Limb (tissue), 2 donors: Measurements from ENCODE around the gene STMN1.

Experiments used
- DNase-seq, 2 donors: peaks; one replicate each; pipeline ENCODE4 v3.0.0-alpha.2; 2016; ENCODE audit errors: extremely low spot score in 2 of 2

The STMN1 gene

GRCh38 chr1:25922056-25922970 lies 16.1 kb upstream of the STMN1 start:
- DNase-seq, result peak; percentile 51 to 82

- DNase-seq, result no peak
These were observed 12.4 kb upstream of the STMN1 start for GRCh38 chr1:25918615-25919014.

GRCh38 chr1:25917996-25918395 lies 11.8 kb upstream of the STMN1 start:
- DNase-seq, result no peak

GRCh38 chr1:25916460-25916859 lies 10.2 kb upstream of the STMN1 start:
- no peak for DNase-seq

GRCh38 chr1:25914074-25914995 lies 8.1 kb upstream of the STMN1 start:
- DNase-seq, result no peak

GRCh38 chr1:25913206-25913605 lies 7.0 kb upstream of the STMN1 start:
- no peak for DNase-seq

GRCh38 chr1:25912076-25912831 lies 6.0 kb upstream of the STMN1 start:
- no peak for DNase-seq

- DNase-seq, result no peak
These were observed 4.9 kb upstream of the STMN1 start for GRCh38 chr1:25911162-25911561.

- no peak for DNase-seq
These were observed 2.8 kb upstream of the STMN1 start for GRCh38 chr1:25909040-25909439.

- no peak for DNase-seq
These were observed 1.9 kb upstream of the STMN1 start for GRCh38 chr1:25908161-25908560.

- DNase-seq, result no peak
These were observed 1.4 kb upstream of the STMN1 start for GRCh38 chr1:25907601-25908000.

- peak in 1 of 2 donors; percentile 78 for DNase-seq
These were observed 553 bp upstream of the STMN1 start for GRCh38 chr1:25906644-25907300.

GRCh38 chr1:25904943-25905679 lies 1.1 kb downstream of the STMN1 start:
- DNase-seq, result peak; percentile 93 to 99

GRCh38 chr1:25903986-25904385 lies 2.2 kb downstream of the STMN1 start:
- no peak for DNase-seq

- DNase-seq, result no peak
These were observed 3.8 kb downstream of the STMN1 start for GRCh38 chr1:25902462-25902861.

GRCh38 chr1:25900219-25900618 lies 6.0 kb downstream of the STMN1 start:
- DNase-seq, result no peak

- DNase-seq, result no peak
These were observed 6.4 kb downstream of the STMN1 start for GRCh38 chr1:25899792-25900191.

- DNase-seq, result no peak
These were observed 7.8 kb downstream of the STMN1 start for GRCh38 chr1:25898223-25899015.

- no peak for DNase-seq
These were observed 8.5 kb downstream of the STMN1 start for GRCh38 chr1:25897754-25898153.
